HAP-1 (cell line): ENCODE data around the gene UBE4A.
"Not testable (repeated sequence)": the region's sequence is repeated elsewhere in the genome, so short reads cannot be mapped to it uniquely, and the experiment has no call there.

Experiments used
- DNase-seq, 2 experiments: peaks; one replicate each; pipeline ENCODE4 v3.0.0-alpha.2; 2016 to 2020; ENCODE audit warnings: low spot score in 2 of 2
- H3K27me3 ChIP-seq: fragments of 250-450 bp; sonication (Bioruptor Pico); 2 replicates; pipeline ENCODE4 v1.5.1; 2020; ENCODE audit warnings: low read depth, mild to moderate bottlenecking, moderate library complexity
- H3K36me3 ChIP-seq: fragments of 250-450 bp; sonication (Bioruptor Pico); replicated peaks from 2 replicates; pipeline ENCODE4 v1.5.1; 2020; ENCODE audit warnings: mild to moderate bottlenecking
- H3K4me1 ChIP-seq: fragments of 250-450 bp; sonication (Bioruptor Pico); 2 replicates; pipeline ENCODE4 v1.5.1; 2020; ENCODE audit warnings: mild to moderate bottlenecking
- H3K4me3 ChIP-seq: fragments of 250-450 bp; sonication (Bioruptor Pico); 2 replicates; pipeline ENCODE4 v1.5.1; 2020; ENCODE audit warnings: mild to moderate bottlenecking, moderate library complexity
- H3K9me3 ChIP-seq: fragments of 250-450 bp; sonication (Bioruptor Pico); 2 replicates; pipeline ENCODE4 v1.5.1; 2020; ENCODE audit warnings: mild to moderate bottlenecking, moderate library complexity
- in situ Hi-C: fragments of 300-500 bp; cut with MboI; formaldehyde crosslinking; loops from 3 replicates; pipeline ENCODE4 v1.14.3; 2020; ENCODE audit warnings: low sequenced_read_pairs, inconsistent platforms, mixed read lengths

The UBE4A gene

DNA sequence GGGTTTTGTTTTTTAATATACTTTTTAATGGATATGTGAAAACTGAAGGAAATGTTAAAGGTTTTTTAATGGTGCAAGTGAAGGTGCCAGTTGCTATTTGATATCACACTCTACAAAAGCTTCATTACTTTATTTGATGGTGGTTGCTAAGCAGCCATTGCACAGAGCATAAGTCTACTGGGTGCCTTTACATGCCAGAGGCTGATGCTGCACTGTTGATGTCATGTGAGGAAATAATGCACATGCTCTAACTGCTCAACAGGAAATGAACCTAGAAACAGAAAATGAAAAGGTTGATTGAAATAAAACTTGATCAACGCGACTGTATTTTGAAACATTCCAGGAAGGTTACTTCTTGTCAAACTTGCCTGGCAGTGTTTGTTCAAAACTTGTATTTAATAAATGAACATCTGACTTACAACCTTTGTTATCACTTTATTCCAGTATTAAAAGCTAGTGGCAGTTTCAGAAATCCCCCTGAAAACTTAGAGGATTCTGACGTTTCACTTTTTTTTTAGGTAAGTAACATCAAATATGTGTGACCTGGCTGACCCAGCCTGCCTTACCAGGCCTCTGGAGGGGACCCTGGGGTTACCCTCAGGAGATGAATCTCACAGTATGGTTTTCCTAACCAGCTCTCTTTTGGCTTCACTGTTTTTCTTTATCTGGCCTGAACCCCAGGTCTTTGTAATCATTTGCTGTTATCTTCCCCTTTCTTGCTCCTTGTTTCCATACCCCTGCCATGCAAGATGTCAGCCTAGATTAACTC, 39.6 kb downstream of the UBE4A start:
- in situ Hi-C loops: no loop called here
- no peaks in the 10 kb centered on the region for H3K9me3 ChIP-seq
- DNase-seq: no peak

DNA sequence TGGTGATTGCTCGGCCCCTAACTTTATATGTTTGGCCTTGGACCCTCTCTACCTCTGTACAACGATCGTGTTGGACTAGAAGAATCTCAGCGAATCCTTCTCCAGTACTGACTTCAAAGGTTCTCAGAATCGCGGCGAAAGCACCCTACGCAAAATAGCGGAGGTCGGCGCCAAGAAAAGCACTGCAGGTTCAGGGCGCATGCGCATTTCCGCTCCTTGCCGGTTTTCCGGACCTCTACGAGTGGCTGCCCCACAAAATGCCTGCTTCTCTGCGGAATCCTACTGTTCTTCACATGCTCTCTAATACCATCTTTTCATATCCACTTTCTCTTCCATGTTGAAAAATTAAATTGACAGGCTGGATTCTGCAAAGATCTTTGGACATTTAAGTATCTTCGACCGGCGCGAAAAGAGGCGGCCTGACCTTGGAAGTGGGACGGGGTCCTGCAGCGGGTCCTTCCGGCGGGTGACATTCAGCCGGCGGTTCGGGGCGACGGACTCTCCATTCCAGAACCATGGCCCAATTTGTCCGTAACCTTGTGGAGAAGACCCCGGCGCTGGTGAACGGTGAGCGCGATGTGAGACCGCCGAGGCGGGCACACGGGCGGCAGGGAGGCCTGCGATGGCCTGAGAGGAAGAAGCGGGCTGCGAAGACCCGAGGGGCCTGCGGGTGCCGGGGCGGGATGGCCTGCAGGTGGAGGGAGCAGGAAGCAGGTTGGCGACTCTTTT, 41.9 kb downstream of the UBE4A start, which contains the start of gene ATP5MG:
Gene ATP5MG, plus strand, starts transcription at position 456 of the 729 bp plus-strand sequence. Its CDS starts 60 bp downstream, at position 516.
- Histone ChIP-seq H3K27me3 (no peaks in the 10 kb centered on the region), H3K4me1 (peaks cover 5% of the 10 kb centered on the region), H3K4me3 (peak within 1 kb of the TSS; percentile 75), H3K9me3 (no peaks in the 10 kb centered on the region), H3K36me3 (peaks cover 27% of the 10 kb centered on the region)
- in situ Hi-C loops: loop anchor here (5.0 kb wide), 1 partner anchor 91 kb away; no protein-coding TSS in a partner anchor
- DNase-seq: peak; percentile 81 to 93

More for the DNA sequence above, 39.6 kb downstream of the UBE4A start:
- no peak overlapping the region for H3K4me3 ChIP-seq
- peaks cover 5% of the 10 kb centered on the region for H3K4me1 ChIP-seq
- no peaks in the 10 kb centered on the region for H3K27me3 ChIP-seq
- H3K36me3 ChIP-seq: peaks cover 9% of the 10 kb centered on the region

DNA sequence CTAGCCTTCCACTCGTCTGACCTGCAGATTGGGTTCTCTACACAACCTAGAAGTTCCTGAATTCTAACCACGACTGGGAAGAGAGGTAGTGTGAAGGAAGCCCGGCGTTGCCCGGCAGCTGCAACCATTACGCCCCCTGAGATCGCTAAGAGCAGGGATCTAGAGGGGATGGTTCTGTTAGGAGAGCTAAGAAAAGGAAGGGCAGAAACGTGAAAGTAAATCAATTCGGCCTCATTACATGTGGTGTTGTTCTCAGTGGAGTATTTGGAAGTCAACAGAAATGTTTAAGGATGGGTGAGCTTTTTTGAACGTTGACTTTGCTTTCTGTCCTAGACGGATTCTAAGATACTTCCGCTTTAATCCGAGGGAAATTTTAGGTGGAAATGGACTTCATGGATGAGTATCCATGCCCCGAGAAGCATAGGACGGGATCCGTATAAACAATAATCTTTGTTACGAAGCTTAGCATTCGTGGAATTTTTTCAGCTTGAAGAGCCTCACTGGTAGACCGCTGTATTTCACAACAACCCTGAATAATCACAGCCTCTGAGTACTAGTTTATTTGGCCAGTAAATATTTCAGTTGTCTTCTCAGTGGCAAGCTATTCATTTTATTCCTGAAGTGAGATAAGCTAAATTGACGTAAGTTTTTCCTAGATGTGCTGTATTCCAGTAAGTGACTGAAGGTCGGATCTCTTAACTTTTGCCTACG, 42.6 kb downstream of the UBE4A start:
- Histone ChIP-seq H3K36me3 (peaks cover 29% of the 10 kb centered on the region), H3K9me3 (no peaks in the 10 kb centered on the region), H3K27me3 (no peaks in the 10 kb centered on the region), H3K4me3 (peak overlapping the region; percentile 75), H3K4me1 (peaks cover 5% of the 10 kb centered on the region)
- in situ Hi-C loops: loop anchor here (5.0 kb wide), 1 partner anchor 90 kb away; no protein-coding TSS in a partner anchor
- DNase-seq: peak in 1 of 2 experiments; percentile 15

DNA sequence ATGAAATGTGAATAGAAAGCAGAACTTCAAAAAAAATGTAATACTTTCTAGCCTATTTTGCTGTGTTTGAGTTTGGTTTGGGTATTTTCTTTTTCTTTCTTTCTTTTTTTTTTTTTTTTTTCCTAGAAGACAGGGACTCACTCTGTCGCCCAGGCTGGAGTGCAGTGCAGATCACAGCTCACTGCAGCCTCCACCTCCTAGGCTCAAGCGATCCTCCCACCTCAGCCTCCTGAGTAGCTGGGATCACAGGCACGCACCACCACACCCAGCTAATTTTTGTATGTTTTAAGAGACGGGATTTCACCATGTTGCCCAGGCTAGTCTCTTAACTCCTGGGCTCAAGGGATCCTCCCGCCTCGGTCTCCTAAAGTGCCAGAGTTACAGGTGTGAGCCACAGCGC, 43.2 kb downstream of the UBE4A start:
- in situ Hi-C loops: loop anchor here (5.0 kb wide), 1 partner anchor 90 kb away; no protein-coding TSS in a partner anchor
- not testable (repeated sequence) for H3K27me3 ChIP-seq

DNA sequence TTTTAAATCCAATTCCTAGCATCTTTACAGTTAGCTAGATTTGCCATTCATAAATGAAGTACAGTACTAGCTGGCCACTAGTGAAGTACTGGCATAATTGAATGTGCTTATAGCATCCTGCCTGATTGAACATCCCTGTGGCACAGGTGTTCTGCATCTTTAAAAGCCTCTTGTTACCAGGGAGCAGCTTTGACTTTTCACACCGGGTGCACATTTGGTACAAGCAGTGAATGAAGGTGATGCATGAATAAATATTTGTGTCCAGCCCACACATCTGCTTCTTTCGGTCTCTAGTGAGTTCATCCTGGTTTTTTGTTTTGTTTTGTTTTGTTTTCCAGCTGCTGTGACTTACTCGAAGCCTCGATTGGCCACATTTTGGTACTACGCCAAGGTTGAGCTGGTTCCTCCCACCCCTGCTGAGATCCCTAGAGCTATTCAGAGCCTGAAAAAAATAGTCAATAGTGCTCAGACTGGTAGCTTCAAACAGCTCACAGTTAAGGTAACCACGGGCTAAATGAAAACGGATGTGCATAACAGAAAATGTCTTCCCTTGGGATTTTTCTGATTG, 47.3 kb downstream of the UBE4A start:
- peaks cover 5% of the 10 kb centered on the region for H3K4me1 ChIP-seq
- in situ Hi-C loops: no loop called here

More for the DNA sequence above, 43.2 kb downstream of the UBE4A start:
- H3K9me3 ChIP-seq, H3K4me1 ChIP-seq, DNase-seq: not testable (repeated sequence)
- H3K4me3 ChIP-seq: peak overlapping the region; percentile 75
- H3K36me3 ChIP-seq: peaks cover 34% of the 10 kb centered on the region

DNA sequence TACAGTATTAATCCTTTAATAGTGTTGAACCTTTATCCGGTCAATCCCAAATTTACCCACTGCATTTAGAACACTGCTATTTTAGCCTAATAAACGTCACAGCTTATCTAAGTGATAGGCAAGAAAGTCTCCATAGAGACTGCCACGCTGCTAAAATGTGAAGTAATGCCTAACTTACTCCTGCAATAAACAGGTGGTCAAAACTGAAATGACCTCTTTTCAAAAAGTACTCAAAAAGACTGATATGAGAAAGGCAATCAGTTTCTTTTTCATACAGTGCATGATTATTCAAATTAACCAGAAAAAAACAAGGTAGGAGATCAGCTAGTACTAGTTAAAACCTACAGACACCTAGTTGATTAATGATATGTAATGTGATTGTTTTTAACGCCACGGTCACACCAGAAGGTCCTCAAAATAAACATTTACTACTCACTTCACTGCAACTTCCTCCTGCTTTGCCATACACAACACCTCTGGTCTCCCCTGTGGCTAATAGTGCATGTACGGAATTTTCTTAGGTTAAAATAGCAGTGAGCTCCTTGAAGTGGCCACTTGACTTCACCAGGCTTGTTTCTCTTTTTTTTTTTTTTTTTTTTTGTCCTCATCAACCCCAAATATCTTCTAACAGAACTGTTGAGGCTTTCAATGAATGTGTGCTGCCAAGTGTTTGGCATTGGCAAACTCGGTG, 50.8 kb downstream of the UBE4A start:
- in situ Hi-C loops: no loop called here
- Histone ChIP-seq H3K4me3 (no peak overlapping the region), H3K27me3 (no peaks in the 10 kb centered on the region), H3K4me1 (peaks cover under 1% of the 10 kb centered on the region), H3K36me3 (peaks cover 49% of the 10 kb centered on the region), H3K9me3 (no peaks in the 10 kb centered on the region)
- DNase-seq: no peak

More for the DNA sequence above, 47.3 kb downstream of the UBE4A start:
- no peak for DNase-seq
- H3K9me3 ChIP-seq: no peaks in the 10 kb centered on the region
- H3K4me3 ChIP-seq: no peak overlapping the region
- H3K27me3 ChIP-seq: no peaks in the 10 kb centered on the region
- peaks cover 56% of the 10 kb centered on the region for H3K36me3 ChIP-seq

DNA sequence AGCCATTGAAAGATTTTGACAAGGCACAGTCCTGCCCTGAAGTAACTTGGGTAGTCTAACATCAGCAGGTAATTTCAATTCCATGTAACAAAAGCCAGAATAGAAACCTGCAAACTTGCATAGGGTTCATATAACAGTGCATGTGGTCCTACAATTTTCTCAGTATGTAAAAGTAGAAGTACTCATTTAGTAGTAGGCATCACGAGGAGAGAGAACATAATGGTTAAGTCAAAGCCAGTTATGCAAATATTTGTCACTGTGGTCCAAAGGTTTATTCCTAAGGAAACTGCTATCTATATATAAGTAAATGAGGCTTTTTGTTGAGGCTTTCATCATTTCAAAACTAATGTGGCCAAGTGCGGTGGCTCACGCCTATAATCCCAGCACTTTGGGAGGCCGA, 52.1 kb downstream of the UBE4A start:
- no peaks in the 10 kb centered on the region for H3K27me3 ChIP-seq
- no peak overlapping the region for H3K4me3 ChIP-seq
- in situ Hi-C loops: no loop called here
- no peaks in the 10 kb centered on the region for H3K9me3 ChIP-seq
- H3K4me1 ChIP-seq: peaks cover 13% of the 10 kb centered on the region
- DNase-seq: no peak
- H3K36me3 ChIP-seq: peaks cover 36% of the 10 kb centered on the region

DNA sequence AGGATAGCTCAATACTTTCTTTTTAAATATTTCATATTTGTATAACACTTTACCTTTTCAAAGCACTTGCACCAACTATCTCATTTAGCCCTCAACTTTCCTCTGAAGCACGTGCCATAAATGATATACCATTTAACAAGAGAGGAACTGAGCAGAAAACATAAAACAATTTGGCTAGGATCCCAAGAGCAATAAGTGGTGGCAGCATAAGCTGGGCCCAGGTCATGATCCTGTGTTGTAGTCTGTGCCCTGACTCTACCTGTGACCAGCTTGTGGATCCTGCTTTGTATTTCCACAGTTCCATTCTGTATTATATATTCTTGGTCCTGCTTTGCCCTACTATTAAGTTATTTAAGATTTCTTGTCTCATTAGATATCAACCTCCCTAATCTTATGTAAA, 53.5 kb downstream of the UBE4A start:
- Histone ChIP-seq H3K4me3 (no peak overlapping the region), H3K27me3 (no peaks in the 10 kb centered on the region), H3K9me3 (no peaks in the 10 kb centered on the region), H3K36me3 (peaks cover 23% of the 10 kb centered on the region), H3K4me1 (peaks cover 13% of the 10 kb centered on the region)
- DNase-seq: no peak
- in situ Hi-C loops: no loop called here

DNA sequence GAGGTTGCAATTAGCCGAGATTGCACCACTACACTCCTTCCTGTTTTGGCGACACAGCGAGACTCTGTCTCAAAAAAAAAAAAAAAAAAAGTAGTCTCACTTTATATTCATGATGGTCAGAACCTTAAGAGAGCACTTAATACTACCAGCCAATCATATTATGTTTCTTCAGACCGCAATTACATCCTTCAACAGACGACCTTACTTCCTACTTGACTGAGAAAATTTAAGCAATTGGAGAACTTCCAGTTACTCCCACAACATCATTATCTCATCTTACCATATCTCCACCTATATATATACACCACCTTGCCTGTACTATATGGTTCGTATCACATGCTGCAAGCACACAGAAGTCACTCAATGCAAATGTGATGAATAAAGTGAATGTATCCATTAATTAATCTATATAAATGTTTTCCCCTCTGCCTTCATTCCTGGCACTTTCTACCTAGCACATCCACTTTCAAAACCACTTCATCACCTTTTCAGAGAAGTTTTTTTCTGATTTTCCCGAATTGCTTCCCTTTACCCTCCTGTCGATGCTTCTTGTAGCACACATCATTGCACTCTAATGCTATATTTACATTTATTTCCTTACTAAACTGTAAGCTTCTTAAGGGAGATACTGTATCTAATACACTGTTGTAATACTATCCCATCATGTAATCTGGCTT, 55.8 kb downstream of the UBE4A start:
- DNase-seq: no peak
- Histone ChIP-seq H3K4me1 (peaks cover 13% of the 10 kb centered on the region), H3K36me3 (peaks cover 4% of the 10 kb centered on the region; the same call in 1 of the 2 replicates), H3K9me3 (no peaks in the 10 kb centered on the region), H3K4me3 (no peak overlapping the region), H3K27me3 (no peaks in the 10 kb centered on the region)
- in situ Hi-C loops: no loop called here

DNA sequence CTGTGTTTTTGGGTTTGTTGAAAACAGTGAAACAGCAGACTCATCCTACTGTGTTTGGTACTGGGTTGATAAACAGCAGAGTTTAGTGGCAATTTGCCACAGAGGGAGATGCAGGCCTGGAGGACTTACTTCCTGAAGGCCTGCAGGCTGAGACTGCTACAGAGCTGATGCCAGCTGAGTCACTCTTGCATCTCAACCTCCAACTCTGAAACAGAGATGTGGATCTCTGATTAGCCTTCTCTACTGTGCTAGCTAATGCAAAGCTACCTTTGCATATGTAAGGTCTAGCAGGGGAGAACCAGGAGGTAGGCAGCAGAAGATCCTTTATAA, 56.3 kb downstream of the UBE4A start:
- Histone ChIP-seq H3K36me3 (0 out of 2 replicates have a peak, but pooled peaks cover 4% of the 10 kb centered on the region), H3K4me3 (no peak overlapping the region)
- DNase-seq: peak; percentile 46 to 64

DNA sequence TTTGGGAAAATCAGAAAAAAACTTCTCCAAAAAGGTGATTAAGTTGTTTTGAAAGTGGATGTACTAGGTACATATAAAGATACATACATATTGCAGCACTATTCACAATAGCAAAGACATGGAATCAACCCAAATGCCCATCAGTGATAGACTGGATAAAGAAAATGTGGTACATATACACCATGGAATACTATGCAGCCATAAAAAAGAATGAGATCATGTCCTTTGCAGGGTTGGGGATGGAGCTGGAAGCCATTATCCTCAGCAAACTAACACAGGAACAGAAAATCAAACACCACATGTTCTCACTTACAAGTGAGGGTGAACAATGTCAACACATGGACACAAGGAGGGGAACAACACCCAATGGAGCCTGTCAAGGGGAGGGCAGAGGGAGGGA, 57.5 kb downstream of the UBE4A start:
- in situ Hi-C loops, H3K4me3 ChIP-seq, H3K36me3 ChIP-seq, H3K9me3 ChIP-seq, H3K27me3 ChIP-seq, DNase-seq: not testable (repeated sequence)
- peaks cover 13% of the 10 kb centered on the region for H3K4me1 ChIP-seq

More for the DNA sequence above, 56.3 kb downstream of the UBE4A start:
- Histone ChIP-seq H3K9me3 (no peaks in the 10 kb centered on the region), H3K27me3 (no peaks in the 10 kb centered on the region), H3K4me1 (peaks cover 13% of the 10 kb centered on the region)
- in situ Hi-C loops: no loop called here

DNA sequence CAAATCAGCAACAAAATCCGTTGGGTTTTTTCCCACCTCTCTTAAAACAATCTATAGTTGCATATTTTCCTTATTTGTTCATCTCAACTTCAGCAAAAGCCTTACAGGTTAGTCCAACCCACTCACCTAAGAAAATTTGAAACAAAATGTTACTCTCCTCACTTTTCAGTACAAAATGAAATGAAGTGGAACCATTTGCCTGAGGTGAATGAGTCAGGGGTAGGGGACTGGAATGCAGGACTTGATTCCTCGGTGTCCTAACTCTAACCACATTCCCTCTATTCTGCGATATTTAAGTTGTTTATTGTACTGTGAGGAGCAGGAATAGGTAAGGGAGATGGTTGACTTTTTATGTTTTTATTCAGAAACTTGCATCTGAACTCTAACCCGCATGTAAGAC, 58.4 kb downstream of the UBE4A start:
- Histone ChIP-seq H3K4me3 (no peak overlapping the region), H3K4me1 (peaks cover 13% of the 10 kb centered on the region), H3K27me3 (no peaks in the 10 kb centered on the region), H3K9me3 (no peaks in the 10 kb centered on the region; the same call in 1 of the 2 replicates), H3K36me3 (0 out of 2 replicates have a peak, but pooled peaks cover 4% of the 10 kb centered on the region)
- no peak for DNase-seq
- in situ Hi-C loops: no loop called here
